ENCODE measurements around the gene CACHD1. TPM values are rescaled to one million over a fixed set of nuclear protein-coding genes. Genes with fewer than 3 reads are reported as not detected.

The CACHD1 gene
- total RNA-seq, 5 donors from 2014 or later (not counting 1 experiment from before 2014, with no cell fraction given): 0.49 to 7.3 (median 2.2) TPM

DNA sequence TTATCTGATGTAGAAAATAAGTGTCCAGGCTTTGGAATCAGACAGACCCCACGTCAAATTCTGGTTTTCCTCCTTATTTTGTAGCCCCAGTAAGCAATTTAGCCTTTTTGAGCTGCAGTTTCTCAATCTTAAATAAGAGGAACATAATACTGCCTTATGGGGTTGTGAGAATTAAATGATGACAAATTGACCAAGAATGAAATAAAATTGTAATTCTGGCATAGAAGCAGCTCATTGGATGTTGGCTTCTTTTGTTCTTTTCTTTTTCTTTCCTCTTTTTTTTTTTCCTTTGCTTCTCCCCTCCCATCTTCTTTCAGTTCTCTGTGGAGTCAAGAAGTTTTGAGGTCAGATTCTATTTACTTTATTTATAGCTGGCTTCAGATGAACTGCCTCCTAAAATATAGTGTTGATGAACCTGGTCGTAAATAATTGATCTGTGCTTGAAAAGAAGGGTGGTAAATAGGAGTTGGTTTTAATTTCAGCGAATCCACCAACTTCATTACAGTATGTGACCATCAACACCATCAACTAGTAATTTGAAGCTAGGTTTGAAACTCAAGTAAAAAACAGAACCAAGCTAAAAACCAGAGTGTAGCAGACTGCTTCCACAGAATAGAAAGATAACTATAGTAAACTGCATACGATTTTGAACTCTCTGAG, 81.1 kb downstream of the CACHD1 start:
- H3K4me1 Mint-ChIP-seq: peaks cover 32 to 64% (median 49%) of the 10 kb centered on the region in 3 donors
- H3K27ac ChIP-seq (ENCODE audit: low read length): no peak overlapping the region
- peak overlapping the region; percentile 43 to 54 for H3K27ac Mint-ChIP-seq
- ATAC-seq (replicated peaks in 1 of 4) (no peak), DNase-seq (no peak)
- no peaks in the 10 kb centered on the region for H3K36me3 Mint-ChIP-seq
- H3K27me3 Mint-ChIP-seq: peaks cover 0 to 7% of the 10 kb centered on the region in 2 donors
- H3K27me3 ChIP-seq (replicated peaks in 1 of 2; ENCODE audit: control insufficient read depth in 2 of 2, extremely low read depth in 1 of 2, insufficient read depth in 2 of 2, low read length in 1 of 2): peaks cover 0 to 3% of the 10 kb centered on the region in 2 experiments
- no peaks in the 10 kb centered on the region for H3K9me3 ChIP-seq
- WGBS (ENCODE audit: insufficient coverage): no CpG with 5 or more reads among the region's 4 CpGs
- H3K4me3 ChIP-seq (ENCODE audit: control insufficient read depth in 1 of 2, extremely low read depth in 1 of 2, low read length in 1 of 2): no peak overlapping the region
- no peaks in the 10 kb centered on the region for H3K9me3 Mint-ChIP-seq
- peaks cover 7 to 54% of the 10 kb centered on the region in 2 experiments for H3K4me1 ChIP-seq (ENCODE audit: control insufficient read depth in 1 of 2, extremely low read depth in 1 of 2, insufficient read depth in 2 of 2, low read length in 2 of 2)
- POLR2A ChIA-PET: interaction anchor here in 1 of 2 donors (0.6 to 0.7 kb wide), 2 partner anchors 9 to 10 kb away, joined by 3 to 4 read pairs; no protein-coding TSS in a partner anchor
- H3K4me3 Mint-ChIP-seq: peak overlapping the region in 2 of 3 donors; percentile 26 to 35
- H3K36me3 ChIP-seq (ENCODE audit: control insufficient read depth in 2 of 2, extremely low read depth in 1 of 2, insufficient read depth in 1 of 2, low read length in 1 of 2): no peaks in the 10 kb centered on the region
- CTCF ChIA-PET: interaction anchor here in 1 of 2 donors (0.5 kb wide), 1 partner anchor 994 kb away, joined by 5 read pairs; no protein-coding TSS in a partner anchor

DNA sequence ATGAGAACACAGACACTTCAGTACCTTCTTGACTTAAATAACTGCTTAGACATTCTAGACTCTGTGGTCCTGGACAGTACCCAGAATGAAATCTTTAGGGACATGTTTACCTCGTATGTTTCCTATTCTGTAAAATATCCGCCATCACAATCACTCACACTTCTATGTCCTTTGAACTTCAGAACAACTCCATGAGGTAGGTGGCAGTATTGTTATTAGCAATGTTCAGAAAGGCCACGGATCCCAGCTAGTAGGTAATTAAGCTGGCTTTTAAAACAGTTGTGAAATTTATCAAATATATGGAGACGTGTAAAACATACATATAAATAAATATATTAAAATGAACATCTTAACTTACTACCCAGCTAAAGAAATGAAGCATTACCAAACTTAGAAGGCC, 83.4 kb downstream of the CACHD1 start:
- peak overlapping the region in 1 of 2 donors; percentile 57 for H3K27ac Mint-ChIP-seq

DNA sequence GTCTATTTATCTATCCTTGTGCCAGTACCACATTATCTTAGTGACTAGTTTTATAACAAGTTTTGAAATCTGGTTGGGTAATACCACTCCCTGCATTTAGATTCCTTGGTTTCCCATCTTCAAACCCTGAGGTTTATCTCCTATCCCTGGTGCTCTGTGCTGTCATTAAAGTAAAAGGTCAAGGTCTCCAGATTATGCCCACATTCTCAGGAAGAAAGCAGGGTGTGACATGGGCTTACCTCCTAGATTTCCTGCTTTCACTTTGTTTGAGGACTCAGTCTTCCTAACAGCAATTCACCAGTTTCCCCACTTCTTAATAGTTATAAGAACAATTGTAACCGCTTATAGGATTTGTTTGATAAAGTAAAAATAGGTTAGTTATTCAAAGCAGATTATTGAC, 86.0 kb downstream of the CACHD1 start:
- no peak for DNase-seq
- ChIA-PET POLR2A (no interaction called here), CTCF (no interaction called here)
- Mint-ChIP-seq H3K9me3 (peaks cover 0 to 6% (median 0%) of the 10 kb centered on the region in 3 donors), H3K27me3 (peaks cover 0 to 22% of the 10 kb centered on the region in 2 donors), H3K4me3 (no peak overlapping the region), H3K27ac (no peak overlapping the region), H3K4me1 (peaks cover 14 to 38% (median 18%) of the 10 kb centered on the region in 3 donors), H3K36me3 (no peaks in the 10 kb centered on the region)
- Histone ChIP-seq H3K27me3 (replicated peaks in 1 of 2; ENCODE audit: control insufficient read depth in 2 of 2, extremely low read depth in 1 of 2, insufficient read depth in 2 of 2, low read length in 1 of 2) (peaks cover 0 to 3% of the 10 kb centered on the region in 2 experiments), H3K36me3 (ENCODE audit: control insufficient read depth in 2 of 2, extremely low read depth in 1 of 2, insufficient read depth in 1 of 2, low read length in 1 of 2) (no peaks in the 10 kb centered on the region), H3K9me3 (no peaks in the 10 kb centered on the region), H3K4me3 (ENCODE audit: control insufficient read depth in 1 of 2, extremely low read depth in 1 of 2, low read length in 1 of 2) (no peak overlapping the region), H3K4me1 (ENCODE audit: control insufficient read depth in 1 of 2, extremely low read depth in 1 of 2, insufficient read depth in 2 of 2, low read length in 2 of 2) (peaks cover 3 to 22% of the 10 kb centered on the region in 2 experiments), H3K27ac (ENCODE audit: low read length) (no peak overlapping the region)
- WGBS (ENCODE audit: insufficient coverage): no CpG with 5 or more reads among the region's 1 CpG
- ATAC-seq (replicated peaks in 1 of 4): no peak

More for the DNA sequence above, 83.4 kb downstream of the CACHD1 start:
- Histone ChIP-seq H3K4me1 (ENCODE audit: control insufficient read depth in 1 of 2, extremely low read depth in 1 of 2, insufficient read depth in 2 of 2, low read length in 2 of 2) (peaks cover 7 to 45% of the 10 kb centered on the region in 2 experiments), H3K27me3 (replicated peaks in 1 of 2; ENCODE audit: control insufficient read depth in 2 of 2, extremely low read depth in 1 of 2, insufficient read depth in 2 of 2, low read length in 1 of 2) (peaks cover 0 to 3% of the 10 kb centered on the region in 2 experiments), H3K4me3 (ENCODE audit: control insufficient read depth in 1 of 2, extremely low read depth in 1 of 2, low read length in 1 of 2) (no peak overlapping the region), H3K27ac (ENCODE audit: low read length) (no peak overlapping the region), H3K9me3 (no peaks in the 10 kb centered on the region), H3K36me3 (ENCODE audit: control insufficient read depth in 2 of 2, extremely low read depth in 1 of 2, insufficient read depth in 1 of 2, low read length in 1 of 2) (no peaks in the 10 kb centered on the region)
- ATAC-seq (replicated peaks in 1 of 4) (no peak), DNase-seq (no peak)
- Mint-ChIP-seq H3K27me3 (peaks cover 0 to 16% of the 10 kb centered on the region in 2 donors), H3K9me3 (peaks cover 0 to 3% (median 0%) of the 10 kb centered on the region in 3 donors), H3K4me3 (peak overlapping the region in 1 of 3 donors; percentile 5), H3K4me1 (peaks cover 31 to 61% (median 43%) of the 10 kb centered on the region in 3 donors), H3K36me3 (no peaks in the 10 kb centered on the region)
- POLR2A ChIA-PET: interaction anchor here in 1 of 2 donors (0.6 kb wide), 1 partner anchor 449 kb away, joined by 3 read pairs; no protein-coding TSS in a partner anchor
- CTCF ChIA-PET: no interaction called here
- no CpG with 5 or more reads among the region's 4 CpGs for WGBS (ENCODE audit: insufficient coverage)

DNA sequence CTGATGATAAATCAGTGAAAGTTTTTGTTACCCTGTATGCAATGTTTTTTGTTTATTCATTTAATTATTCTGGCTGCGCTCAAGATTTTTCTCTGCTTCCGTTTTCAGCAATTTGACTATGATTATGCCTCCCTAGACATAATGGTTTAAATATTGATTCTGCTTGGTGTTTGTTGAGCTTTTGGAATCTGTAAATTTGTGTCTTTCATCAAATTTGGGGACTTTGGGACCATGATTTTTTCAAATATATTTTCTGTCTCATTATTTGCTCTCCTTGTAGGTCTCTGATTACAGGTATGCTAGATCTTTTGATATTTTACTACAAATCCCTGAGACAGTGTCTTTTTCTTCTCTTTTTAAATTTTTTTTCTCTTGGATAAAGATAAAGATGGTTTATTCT, 92.1 kb downstream of the CACHD1 start:
- Mint-ChIP-seq H3K27ac (no peak overlapping the region), H3K36me3 (peaks cover 2% of the 10 kb centered on the region), H3K27me3 (peaks cover 0 to 19% of the 10 kb centered on the region in 2 donors), H3K9me3 (peaks cover 6 to 11% (median 10%) of the 10 kb centered on the region in 3 donors), H3K4me1 (no peaks in the 10 kb centered on the region), H3K4me3 (no peak overlapping the region)
- DNase-seq: no peak
- ChIA-PET POLR2A (no interaction called here), CTCF (no interaction called here)
- no peaks in the 10 kb centered on the region for H3K27me3 ChIP-seq (replicated peaks in 1 of 2; ENCODE audit: control insufficient read depth in 2 of 2, extremely low read depth in 1 of 2, insufficient read depth in 2 of 2, low read length in 1 of 2)
- no CpG with 5 or more reads among the region's 2 CpGs for WGBS (ENCODE audit: insufficient coverage)
- H3K9me3 ChIP-seq: peaks cover 2% of the 10 kb centered on the region
- no peak overlapping the region for H3K4me3 ChIP-seq (ENCODE audit: control insufficient read depth in 1 of 2, extremely low read depth in 1 of 2, low read length in 1 of 2)
- H3K4me1 ChIP-seq (ENCODE audit: control insufficient read depth in 1 of 2, extremely low read depth in 1 of 2, insufficient read depth in 2 of 2, low read length in 2 of 2): no peaks in the 10 kb centered on the region
- H3K27ac ChIP-seq (ENCODE audit: low read length): no peak overlapping the region
- no peaks in the 10 kb centered on the region for H3K36me3 ChIP-seq (ENCODE audit: control insufficient read depth in 2 of 2, extremely low read depth in 1 of 2, insufficient read depth in 1 of 2, low read length in 1 of 2)
- ATAC-seq (replicated peaks in 1 of 4): no peak

DNA sequence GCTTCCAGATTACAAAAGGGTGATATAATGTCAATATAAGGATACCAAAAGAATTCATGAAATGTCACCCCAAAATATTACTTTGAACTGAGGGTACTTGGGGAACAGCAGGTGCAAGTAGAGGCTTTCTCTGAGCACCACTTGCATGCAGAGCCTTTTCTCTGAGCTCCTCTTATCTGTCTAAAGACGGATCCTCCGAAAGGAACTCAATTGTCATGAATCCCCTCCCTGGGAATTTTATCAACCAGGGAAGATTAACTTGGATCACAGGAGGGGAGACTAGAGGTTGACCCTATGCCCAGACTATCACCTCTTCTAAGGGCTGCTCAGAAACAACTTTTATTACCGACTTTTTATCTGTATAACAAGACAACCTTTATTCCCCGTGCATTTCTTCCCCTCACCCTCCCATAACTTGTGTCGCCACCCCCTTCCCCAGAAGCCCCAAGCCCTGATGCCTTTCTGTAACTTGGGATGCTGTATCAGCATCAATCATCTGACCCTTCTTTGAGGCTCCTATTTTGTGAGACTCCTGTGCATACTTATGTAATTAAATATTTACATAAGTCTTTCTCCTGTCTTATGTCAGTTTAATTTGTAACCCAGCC, 94.1 kb downstream of the CACHD1 start:
- ATAC-seq (replicated peaks in 1 of 4) (no peak), DNase-seq (no peak)
- ChIA-PET CTCF (interaction anchor here in 1 of 2 donors (0.6 kb wide), 1 partner anchor 15 kb away, joined by 5 read pairs; no protein-coding TSS in a partner anchor), POLR2A (no interaction called here)
- Histone ChIP-seq H3K4me3 (ENCODE audit: control insufficient read depth in 1 of 2, extremely low read depth in 1 of 2, low read length in 1 of 2) (no peak overlapping the region), H3K4me1 (ENCODE audit: control insufficient read depth in 1 of 2, extremely low read depth in 1 of 2, insufficient read depth in 2 of 2, low read length in 2 of 2) (no peaks in the 10 kb centered on the region), H3K27me3 (replicated peaks in 1 of 2; ENCODE audit: control insufficient read depth in 2 of 2, extremely low read depth in 1 of 2, insufficient read depth in 2 of 2, low read length in 1 of 2) (no peaks in the 10 kb centered on the region), H3K27ac (ENCODE audit: low read length) (no peak overlapping the region), H3K9me3 (peaks cover 2% of the 10 kb centered on the region), H3K36me3 (ENCODE audit: control insufficient read depth in 2 of 2, extremely low read depth in 1 of 2, insufficient read depth in 1 of 2, low read length in 1 of 2) (no peaks in the 10 kb centered on the region)
- Mint-ChIP-seq H3K36me3 (peaks cover 2% of the 10 kb centered on the region), H3K4me1 (no peaks in the 10 kb centered on the region), H3K27me3 (peaks cover 0 to 11% of the 10 kb centered on the region in 2 donors), H3K4me3 (no peak overlapping the region), H3K27ac (no peak overlapping the region), H3K9me3 (peaks cover 0 to 11% (median 10%) of the 10 kb centered on the region in 3 donors)
- 86% methylated on average over 3 of the region's 5 CpGs for WGBS (ENCODE audit: insufficient coverage)

DNA sequence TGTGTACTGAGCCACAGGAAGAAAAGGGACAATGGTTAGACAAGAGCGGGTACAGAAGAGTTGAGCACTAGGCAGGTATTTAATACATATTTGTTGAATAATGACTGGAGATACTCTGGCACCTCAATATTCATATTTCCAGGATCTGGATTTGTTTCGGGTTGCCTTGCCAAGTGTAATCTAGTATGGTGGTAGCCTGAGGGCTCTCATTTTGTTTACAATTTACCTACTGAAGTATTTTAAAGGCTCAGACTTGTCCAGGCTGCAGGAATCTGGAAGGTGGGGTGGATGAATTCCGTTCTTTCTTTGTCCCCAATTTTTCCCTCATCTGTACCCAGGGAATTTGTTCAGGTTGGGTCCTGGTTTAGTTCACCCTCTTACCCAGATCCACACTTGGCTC, 95.0 kb downstream of the CACHD1 start:
- ATAC-seq (replicated peaks in 1 of 4) (no peak), DNase-seq (no peak)
- no CpG with 5 or more reads among the region's 3 CpGs for WGBS (ENCODE audit: insufficient coverage)
- H3K27ac Mint-ChIP-seq: no peak overlapping the region
- H3K36me3 Mint-ChIP-seq: peaks cover 2% of the 10 kb centered on the region
- no peaks in the 10 kb centered on the region for H3K4me1 Mint-ChIP-seq
- no peak overlapping the region for H3K27ac ChIP-seq (ENCODE audit: low read length)
- H3K27me3 ChIP-seq (replicated peaks in 1 of 2; ENCODE audit: control insufficient read depth in 2 of 2, extremely low read depth in 1 of 2, insufficient read depth in 2 of 2, low read length in 1 of 2): no peaks in the 10 kb centered on the region
- peaks cover 2% of the 10 kb centered on the region for H3K9me3 ChIP-seq
- no peaks in the 10 kb centered on the region for H3K36me3 ChIP-seq (ENCODE audit: control insufficient read depth in 2 of 2, extremely low read depth in 1 of 2, insufficient read depth in 1 of 2, low read length in 1 of 2)
- no peak overlapping the region for H3K4me3 ChIP-seq (ENCODE audit: control insufficient read depth in 1 of 2, extremely low read depth in 1 of 2, low read length in 1 of 2)
- POLR2A ChIA-PET: no interaction called here
- H3K9me3 Mint-ChIP-seq: peaks cover 0 to 11% (median 10%) of the 10 kb centered on the region in 3 donors
- peaks cover 0 to 11% of the 10 kb centered on the region in 2 donors for H3K27me3 Mint-ChIP-seq
- CTCF ChIA-PET: no interaction called here
- H3K4me1 ChIP-seq (ENCODE audit: control insufficient read depth in 1 of 2, extremely low read depth in 1 of 2, insufficient read depth in 2 of 2, low read length in 2 of 2): no peaks in the 10 kb centered on the region
- H3K4me3 Mint-ChIP-seq: no peak overlapping the region
